Loucy (cell line): ENCODE results near the gene SPATA32.
A peak's percentile ranks its signal among the peaks of the same experiment; 100 is the strongest.

Experiments used
- H2AFZ ChIP-seq: fragments of 200-600 bp; sonication (generic); 2 replicates; pipeline ENCODE4 v1.6.0; 2016; ENCODE audit warnings: antibody characterized with exemption, mild to moderate bottlenecking, low read length, moderate library complexity
- H3F3A ChIP-seq: fragments of 200-600 bp; 2 replicates; pipeline ENCODE4 v1.6.0; 2016; ENCODE audit warnings: antibody characterized with exemption, low read depth, mild to moderate bottlenecking
- H3K27me3 ChIP-seq: fragments of 200-600 bp; sonication (generic); 2 replicates; pipeline ENCODE4 v1.6.1; 2014; ENCODE audit warnings: low read length, mild to moderate bottlenecking; ENCODE audit not compliant: insufficient read depth, poor library complexity, severe bottlenecking
- H3K36me3 ChIP-seq: fragments of 200-600 bp; sonication (generic); 2 replicates; pipeline ENCODE4 v1.6.1; 2016; ENCODE audit warnings: low read length; ENCODE audit not compliant: insufficient read depth
- H3K4me1 ChIP-seq: fragments of 200-600 bp; sonication (generic); 2 replicates; pipeline ENCODE4 v1.5.1; 2014; ENCODE audit warnings: low read length, mild to moderate bottlenecking; ENCODE audit not compliant: insufficient read depth, poor library complexity, severe bottlenecking
- H3K4me2 ChIP-seq: fragments of 200-600 bp; sonication (generic); 2 replicates; pipeline ENCODE4 v1.6.0; 2014; ENCODE audit warnings: antibody characterized with exemption, low read length, low read depth, mild to moderate bottlenecking; ENCODE audit not compliant: poor library complexity, severe bottlenecking
- H3K4me3 ChIP-seq: fragments of 200-600 bp; sonication (generic); 2 replicates; pipeline ENCODE4 v1.5.1; 2014; ENCODE audit warnings: low read length, mild to moderate bottlenecking, mixed read lengths; ENCODE audit not compliant: poor library complexity, severe bottlenecking
- H3K79me2 ChIP-seq: fragments of 200-600 bp; sonication (generic); 2 replicates; pipeline ENCODE4 v1.6.1; 2014; ENCODE audit warnings: low read length; ENCODE audit not compliant: insufficient read depth
- H3K9ac ChIP-seq: fragments of 200-600 bp; sonication (generic); 2 replicates; pipeline ENCODE4 v1.6.0; 2014; ENCODE audit warnings: mild to moderate bottlenecking, low read depth, low read length, moderate library complexity; ENCODE audit not compliant: poor library complexity, severe bottlenecking
- H3K9me2 ChIP-seq: fragments of 200-600 bp; sonication (generic); replicated peaks from 2 replicates; pipeline ENCODE4 v1.6.1; 2016; ENCODE audit warnings: low read depth, low read length, mixed read lengths
- H3K9me3 ChIP-seq: fragments of 200-600 bp; sonication (generic); 2 replicates; pipeline ENCODE4 v1.6.1; 2014; ENCODE audit warnings: mild to moderate bottlenecking, antibody characterized with exemption, low read length, low read depth; ENCODE audit not compliant: insufficient read depth
- H4K20me1 ChIP-seq: fragments of 200-600 bp; sonication (generic); 2 replicates; pipeline ENCODE4 v1.6.0; 2014; ENCODE audit warnings: antibody characterized with exemption, low read length, mild to moderate bottlenecking; ENCODE audit not compliant: insufficient read depth, poor library complexity, severe bottlenecking
- EZH2phosphoT487 ChIP-seq: fragments of 200-600 bp; IDR thresholded peaks from 2 replicates; pipeline ENCODE4 v1.6.1; 2018; ENCODE audit warnings: antibody characterized with exemption, mild to moderate bottlenecking, moderate library complexity, borderline replicate concordance
- TF ChIP-seq, protein P1 (sequence below): fragments of 200-600 bp; sonication (generic); conservative IDR thresholded peaks from 2 replicates; pipeline ENCODE4 v1.5.1; 2014; ENCODE audit warnings: mild to moderate bottlenecking, antibody characterized with exemption, low read length

The SPATA32 gene

DNA sequence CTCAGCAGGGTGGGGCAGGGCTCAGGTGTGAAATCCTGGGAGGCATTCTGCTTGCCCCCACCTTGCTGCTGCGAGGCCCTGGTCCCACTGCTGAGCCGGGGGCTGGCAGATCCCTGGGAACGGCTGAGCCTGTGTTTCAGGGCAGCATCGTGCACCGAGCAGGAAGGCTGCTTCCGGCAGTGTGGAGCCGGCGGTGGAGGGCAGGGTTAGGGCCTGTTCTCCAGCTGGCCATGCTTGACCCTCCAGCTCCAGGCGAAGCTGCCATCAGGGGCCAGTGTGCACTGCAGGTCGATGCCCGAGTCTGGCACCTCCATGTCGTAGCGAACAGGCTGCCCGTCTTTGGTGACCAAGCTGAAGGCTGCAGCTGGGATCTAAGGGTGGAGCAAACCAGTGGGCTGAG, 2.5 kb upstream of the SPATA32 start:
- peaks cover 26% of the 10 kb centered on the region; the same call in 1 of the 2 replicates for H3K36me3 ChIP-seq
- no peaks in the 10 kb centered on the region for H3F3A ChIP-seq
- H4K20me1 ChIP-seq = no peaks in the 10 kb centered on the region
- no peaks in the 10 kb centered on the region for H3K9me2 ChIP-seq
- no peaks in the 10 kb centered on the region for H3K79me2 ChIP-seq
- no peak overlapping the region for H3K9ac ChIP-seq
- H3K4me1 ChIP-seq = peaks cover 5% of the 10 kb centered on the region
- no peaks in the 10 kb centered on the region for H3K27me3 ChIP-seq
- TF ChIP-seq, protein P1, sequence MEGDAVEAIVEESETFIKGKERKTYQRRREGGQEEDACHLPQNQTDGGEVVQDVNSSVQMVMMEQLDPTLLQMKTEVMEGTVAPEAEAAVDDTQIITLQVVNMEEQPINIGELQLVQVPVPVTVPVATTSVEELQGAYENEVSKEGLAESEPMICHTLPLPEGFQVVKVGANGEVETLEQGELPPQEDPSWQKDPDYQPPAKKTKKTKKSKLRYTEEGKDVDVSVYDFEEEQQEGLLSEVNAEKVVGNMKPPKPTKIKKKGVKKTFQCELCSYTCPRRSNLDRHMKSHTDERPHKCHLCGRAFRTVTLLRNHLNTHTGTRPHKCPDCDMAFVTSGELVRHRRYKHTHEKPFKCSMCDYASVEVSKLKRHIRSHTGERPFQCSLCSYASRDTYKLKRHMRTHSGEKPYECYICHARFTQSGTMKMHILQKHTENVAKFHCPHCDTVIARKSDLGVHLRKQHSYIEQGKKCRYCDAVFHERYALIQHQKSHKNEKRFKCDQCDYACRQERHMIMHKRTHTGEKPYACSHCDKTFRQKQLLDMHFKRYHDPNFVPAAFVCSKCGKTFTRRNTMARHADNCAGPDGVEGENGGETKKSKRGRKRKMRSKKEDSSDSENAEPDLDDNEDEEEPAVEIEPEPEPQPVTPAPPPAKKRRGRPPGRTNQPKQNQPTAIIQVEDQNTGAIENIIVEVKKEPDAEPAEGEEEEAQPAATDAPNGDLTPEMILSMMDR = no peak
- TF ChIP-seq EZH2phosphoT487 = no peak
- H3K9me3 ChIP-seq = no peaks in the 10 kb centered on the region
- no peak overlapping the region for H2AFZ ChIP-seq
- H3K4me2 ChIP-seq = no peak overlapping the region
- H3K4me3 ChIP-seq = no peak overlapping the region

DNA sequence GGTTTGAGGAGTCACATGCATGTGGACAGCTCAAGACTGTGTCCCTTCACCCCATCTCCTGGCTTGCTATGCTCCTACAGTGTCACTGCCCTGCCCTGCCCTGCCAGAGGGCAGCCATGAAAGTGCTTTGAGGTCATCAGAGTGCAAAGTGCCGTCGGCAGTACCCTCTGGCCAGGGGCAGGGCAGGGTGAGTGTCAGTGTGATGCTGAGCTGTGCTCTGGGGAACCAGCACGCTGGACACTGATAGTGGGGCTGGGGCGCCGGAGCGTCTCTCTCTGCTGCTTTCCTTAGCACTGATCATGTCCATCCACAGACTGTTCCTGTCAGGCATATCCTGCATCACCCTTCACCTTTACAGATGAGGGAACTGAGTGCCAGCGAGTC, 1.6 kb upstream of the SPATA32 start:
- Histone ChIP-seq H2AFZ (no peak overlapping the region), H3K79me2 (no peaks in the 10 kb centered on the region), H3K9me2 (no peaks in the 10 kb centered on the region), H3K27me3 (no peaks in the 10 kb centered on the region), H3F3A (no peaks in the 10 kb centered on the region), H3K9me3 (no peaks in the 10 kb centered on the region), H4K20me1 (no peaks in the 10 kb centered on the region), H3K9ac (peak overlapping the region; percentile 79), H3K4me2 (no peak overlapping the region), H3K4me1 (peaks cover 5% of the 10 kb centered on the region), H3K4me3 (no peak overlapping the region), H3K36me3 (peaks cover 20% of the 10 kb centered on the region; the same call in 1 of the 2 replicates)
- TF ChIP-seq, protein P1 = no peak
- TF ChIP-seq EZH2phosphoT487 = no peak

DNA sequence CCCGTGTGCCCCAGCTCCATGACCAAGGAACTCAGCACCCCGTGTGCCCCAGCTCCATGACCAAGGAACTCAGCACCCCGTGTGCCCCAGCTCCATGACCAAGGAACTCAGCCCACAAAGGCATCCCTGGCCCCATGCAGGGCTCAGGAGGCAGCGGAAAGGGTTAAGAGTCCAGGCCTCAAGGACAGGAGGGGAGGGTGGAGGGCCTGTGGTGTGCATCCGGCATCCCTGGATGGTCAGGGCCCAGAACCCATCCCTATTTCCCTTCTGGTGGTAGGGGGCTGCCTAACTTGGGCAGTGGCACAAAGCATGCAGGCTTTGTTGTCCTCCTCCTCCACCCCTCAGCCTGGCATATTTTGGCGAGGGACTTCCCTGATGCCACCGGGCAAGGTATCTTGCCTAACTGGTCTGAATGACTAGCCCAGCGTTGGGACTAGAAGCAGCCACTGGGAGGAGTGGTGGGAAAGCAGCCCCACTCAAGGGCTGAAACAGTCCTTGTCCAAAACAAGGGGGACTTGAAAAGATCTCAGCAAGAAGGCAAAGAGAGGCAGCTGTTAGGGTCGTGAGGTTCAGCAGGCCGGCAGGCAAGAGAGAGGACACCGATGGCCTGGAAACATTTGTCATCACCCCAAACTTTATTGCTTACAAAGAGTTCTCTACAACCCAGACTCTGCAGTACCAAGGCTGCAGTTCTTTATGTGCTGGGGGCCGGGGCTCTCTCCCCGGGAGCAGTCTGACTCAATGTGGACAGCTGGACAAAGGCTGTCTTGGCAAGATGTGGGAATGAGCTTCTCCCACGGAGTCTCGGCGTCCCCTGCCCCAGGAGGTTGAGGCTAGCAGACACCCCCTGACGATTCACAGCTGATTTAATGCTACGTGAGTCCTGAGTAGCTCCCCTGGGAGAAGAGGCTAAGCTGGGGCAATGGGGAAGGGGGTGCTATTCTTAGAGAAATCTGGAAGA, 902 bp upstream of the SPATA32 start:
- peaks cover 5% of the 10 kb centered on the region for H3K4me1 ChIP-seq
- TF ChIP-seq, protein P1 = no peak
- TF ChIP-seq EZH2phosphoT487 = no peak
- H3K27me3 ChIP-seq = no peaks in the 10 kb centered on the region
- peak overlapping the region; percentile 82 for H3K4me2 ChIP-seq
- no peaks in the 10 kb centered on the region for H3K9me3 ChIP-seq
- no peaks in the 10 kb centered on the region for H3K79me2 ChIP-seq
- H2AFZ ChIP-seq = peak overlapping the region; percentile 81
- H3K9ac ChIP-seq = peak overlapping the region; percentile 79
- H3F3A ChIP-seq = no peaks in the 10 kb centered on the region
- no peaks in the 10 kb centered on the region for H4K20me1 ChIP-seq
- H3K4me3 ChIP-seq = peak overlapping the region; percentile 80
- H3K9me2 ChIP-seq = no peaks in the 10 kb centered on the region
- H3K36me3 ChIP-seq = peaks cover 19% of the 10 kb centered on the region; the same call in 1 of the 2 replicates
